HG03045 (cell line): Measurements from ENCODE around the gene PIK3C2G.
"Not testable (repeated sequence)": the region's sequence is repeated elsewhere in the genome, so short reads cannot be mapped to it uniquely, and the experiment has no call there.

Experiments
- ATAC-seq: cut with Tn5 transposase; IDR thresholded peaks from one replicate; pipeline ENCODE4 v1.9.1; 2021; ENCODE audit warnings: mild to moderate bottlenecking, moderate library complexity; ENCODE audit not compliant: unreplicated experiment

PIK3C2G gene

GRCh38 chr12:18629916-18630315 lies 368.6 kb downstream of the PIK3C2G start:
- no peak for ATAC-seq

DNA sequence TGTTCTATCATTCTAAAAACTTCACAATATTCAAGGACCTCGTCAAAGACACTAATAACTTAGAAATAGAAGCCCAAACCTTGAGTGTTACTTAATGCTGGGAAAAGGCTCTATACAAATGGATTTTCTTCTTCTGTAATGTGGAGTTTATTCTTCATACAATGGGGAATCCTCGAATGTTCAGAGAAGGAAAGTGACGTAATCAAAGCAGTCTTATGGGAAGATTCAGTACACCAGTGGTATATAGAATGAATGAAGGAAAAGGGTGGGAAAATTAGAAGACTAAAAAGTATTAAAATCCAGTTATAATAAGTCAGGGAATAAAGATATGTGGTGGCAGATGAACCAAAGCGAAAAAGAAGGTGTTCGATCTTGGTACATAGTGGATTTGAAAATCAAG lies 370.0 kb downstream of the PIK3C2G start:
- no peak for ATAC-seq

DNA sequence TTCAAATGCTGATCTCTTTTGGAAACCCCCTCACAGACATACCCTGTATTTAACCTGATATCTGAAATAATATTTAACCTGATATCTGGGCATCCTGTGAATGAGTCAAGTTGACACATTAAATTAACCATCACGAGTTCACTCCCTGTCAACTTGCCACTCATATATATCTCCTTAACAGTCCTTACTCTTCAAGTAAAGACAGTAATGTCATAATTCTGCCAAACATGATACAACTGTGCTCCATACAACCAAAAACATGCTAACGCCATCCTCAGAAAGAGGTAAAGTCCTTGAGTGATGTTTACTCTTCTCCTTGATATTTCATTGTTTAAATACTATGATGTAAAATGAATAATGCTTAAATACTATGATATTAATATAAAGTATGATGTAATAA lies 371.5 kb downstream of the PIK3C2G start:
- no peak for ATAC-seq

DNA sequence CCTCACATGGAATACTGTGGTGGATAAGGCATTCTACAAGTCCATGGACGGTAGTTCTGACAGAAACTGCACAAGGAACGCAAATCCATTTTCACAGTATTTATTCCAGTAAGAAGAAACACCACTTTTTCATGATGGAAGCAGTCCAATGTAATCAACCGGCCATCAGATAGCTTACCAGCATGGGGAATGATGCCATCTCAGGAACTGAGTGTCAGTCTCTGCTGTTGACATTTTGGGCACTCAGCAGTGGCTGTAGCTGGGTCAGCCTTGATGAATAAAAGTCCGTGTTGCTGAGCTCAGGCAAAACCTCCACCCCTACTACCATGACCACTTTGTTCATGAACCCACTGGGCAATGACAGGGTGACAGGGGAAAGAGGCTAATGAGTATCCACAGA lies 373.1 kb downstream of the PIK3C2G start:
- no peak for ATAC-seq

GRCh38 chr12:18640321-18640955 lies 379.1 kb downstream of the PIK3C2G start:
- no peak for ATAC-seq

DNA sequence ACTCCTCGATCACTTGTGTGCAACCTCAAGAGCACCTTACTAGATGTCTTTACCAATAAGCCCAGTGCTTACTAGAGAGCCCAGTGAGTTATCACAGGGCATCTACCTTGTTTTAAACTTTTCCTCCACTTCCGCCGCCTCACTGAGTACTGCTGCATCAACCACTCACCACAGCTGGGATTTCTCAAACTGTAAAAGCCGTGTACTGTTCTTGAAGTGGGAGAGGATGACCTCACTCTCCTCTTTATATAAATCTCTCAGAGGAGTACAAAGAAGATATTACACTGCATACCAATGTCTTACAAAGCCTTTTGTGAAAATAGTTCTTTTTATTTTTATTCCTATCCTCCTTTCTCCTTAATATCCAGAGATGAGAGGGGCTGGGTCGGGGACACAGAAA lies 382.4 kb downstream of the PIK3C2G start:
- ATAC-seq: no peak

DNA sequence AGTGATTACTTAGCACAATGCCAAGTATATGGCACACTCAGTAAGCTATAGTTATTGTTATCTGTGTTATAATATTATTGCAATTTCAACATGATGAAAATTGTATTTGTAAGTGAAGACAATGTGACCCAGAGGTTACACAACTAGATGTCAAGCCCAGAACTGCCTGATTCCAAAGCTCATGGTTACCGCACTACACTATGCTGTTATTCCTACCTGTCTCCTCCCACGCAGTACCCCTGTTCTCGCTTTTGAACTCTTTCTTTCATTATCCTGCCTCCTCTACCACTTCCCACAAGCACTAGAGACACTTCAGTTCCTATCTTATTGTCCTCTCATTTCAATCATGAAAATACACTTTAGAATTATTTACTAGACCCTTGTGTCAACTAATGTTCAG lies 383.2 kb downstream of the PIK3C2G start:
- ATAC-seq: no peak

DNA sequence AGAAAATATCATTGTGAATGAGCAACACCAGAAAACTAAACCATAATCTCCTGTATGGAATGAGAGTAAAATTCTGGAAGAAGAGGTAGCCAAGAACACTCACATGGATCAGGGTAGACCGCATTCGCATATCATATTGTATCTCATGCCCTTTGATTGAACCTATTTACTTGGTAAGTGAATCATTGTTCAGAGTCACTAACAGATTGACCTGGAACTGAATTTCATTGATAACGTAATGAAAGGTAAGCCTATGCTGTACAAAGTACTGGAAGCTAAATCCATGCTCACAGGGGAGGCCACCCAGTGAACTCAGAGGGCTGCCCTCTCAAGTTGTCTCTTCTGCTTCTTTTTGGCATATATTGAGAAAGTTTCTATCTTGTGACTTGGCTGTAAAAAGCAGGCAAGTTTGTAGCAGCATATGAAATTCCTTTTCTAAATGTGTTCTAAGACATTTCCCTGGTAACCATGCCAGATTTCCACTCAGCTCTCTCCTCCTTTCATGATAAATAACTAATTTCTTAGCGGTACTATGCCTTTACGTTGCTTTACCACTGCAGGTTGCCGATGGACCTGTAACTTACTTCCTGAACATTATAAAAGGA lies 385.1 kb downstream of the PIK3C2G start:
- ATAC-seq: no peak

GRCh38 chr12:18651525-18651924 lies 390.2 kb downstream of the PIK3C2G start:
- no peak for ATAC-seq

DNA sequence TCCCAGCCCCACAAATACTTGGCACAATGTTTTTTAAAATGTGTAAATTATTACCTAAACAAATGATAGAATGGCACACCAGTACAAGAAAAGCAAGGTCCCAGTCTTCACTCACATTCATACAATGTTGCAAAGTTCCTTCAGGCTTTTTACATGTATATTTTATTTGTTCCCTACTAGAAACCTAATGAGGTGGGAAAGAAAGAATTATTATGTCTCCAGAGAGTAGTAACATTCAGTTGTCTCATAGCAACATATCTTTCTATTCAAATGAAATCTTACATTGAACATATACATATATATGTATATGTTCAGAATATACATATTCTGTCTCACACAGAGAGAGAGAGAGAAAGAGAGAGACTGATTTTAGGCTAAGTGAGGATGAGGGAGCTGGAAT lies 391.3 kb downstream of the PIK3C2G start:
- no peak for ATAC-seq

DNA sequence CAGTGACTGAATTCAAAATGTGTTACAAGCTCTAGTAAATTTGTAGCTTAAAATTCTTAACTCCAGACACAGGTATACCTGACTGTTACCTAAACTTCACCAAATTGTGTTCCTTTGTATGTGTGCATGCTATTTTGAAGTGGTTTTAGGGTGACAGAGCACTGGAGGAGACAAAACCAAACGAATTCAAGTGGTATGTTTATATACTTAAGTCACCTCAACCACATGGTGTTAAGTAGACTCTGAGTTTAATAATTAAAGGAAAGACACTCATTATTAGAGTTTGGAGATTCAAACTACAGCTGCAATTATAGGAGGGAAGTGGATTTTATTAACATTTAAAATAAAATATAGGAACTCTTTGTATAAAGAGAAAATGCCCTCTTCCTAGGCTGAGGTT lies 392.1 kb downstream of the PIK3C2G start:
- no peak for ATAC-seq

DNA sequence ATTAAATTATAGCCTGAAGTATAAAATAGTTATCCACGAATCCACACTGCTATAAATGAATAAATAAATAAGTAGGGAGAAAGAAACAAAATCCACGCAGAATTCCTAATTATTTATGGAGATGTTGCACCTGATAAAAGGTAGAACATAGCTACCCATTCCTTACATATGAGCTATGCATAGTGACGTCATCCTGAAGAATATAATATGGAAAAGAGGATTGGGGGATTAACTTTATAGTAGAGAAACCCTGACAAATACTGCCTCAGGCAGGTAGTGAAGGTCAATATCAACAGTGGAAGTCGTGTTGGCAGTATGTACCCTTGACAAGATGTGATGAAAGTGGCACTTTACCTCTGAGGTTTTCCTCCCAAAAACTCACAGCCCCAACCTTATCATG lies 394.0 kb downstream of the PIK3C2G start:
- no peak for ATAC-seq

DNA sequence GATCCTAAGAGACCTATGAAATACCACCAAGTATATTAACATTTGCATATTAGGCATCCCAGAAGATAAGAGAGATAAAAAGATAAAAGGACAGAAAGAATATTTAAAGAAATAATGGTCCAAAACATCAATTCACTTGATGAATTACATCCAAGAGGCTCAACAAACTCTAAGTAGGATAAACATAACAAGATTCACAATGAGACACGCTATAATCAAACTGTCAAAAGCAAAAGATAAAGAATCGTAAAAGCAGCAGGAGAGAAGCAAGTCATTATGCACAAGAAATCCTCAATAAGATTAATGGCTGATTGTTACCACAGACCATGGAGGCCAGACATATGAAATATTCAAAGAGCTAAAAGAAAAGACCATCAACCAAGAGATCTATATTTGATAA lies 396.9 kb downstream of the PIK3C2G start:
- ATAC-seq: no peak

GRCh38 chr12:18658829-18659228 lies 397.5 kb downstream of the PIK3C2G start:
- no peak for ATAC-seq

DNA sequence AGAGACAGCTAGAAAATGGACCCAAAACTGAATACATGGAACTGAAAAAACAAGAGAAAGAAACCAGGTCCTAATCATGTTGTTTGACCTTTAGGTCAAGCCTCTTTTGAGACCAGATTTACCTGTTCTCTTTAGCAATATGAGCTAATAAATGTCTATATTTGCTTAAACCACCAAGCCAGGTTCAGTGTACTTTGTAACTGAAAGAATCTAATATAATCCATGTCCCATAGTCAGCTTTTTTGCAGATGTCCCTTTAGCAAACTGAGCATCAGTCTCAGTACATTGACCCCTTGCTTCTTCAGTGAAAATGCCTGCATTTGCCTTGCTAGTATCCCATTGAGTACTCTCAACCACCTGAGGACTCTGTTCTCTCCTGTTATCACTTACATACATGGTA lies 414.8 kb downstream of the PIK3C2G start:
- ATAC-seq: no peak

- no peak for ATAC-seq
Observed at GRCh38 chr12:18676996-18677588, 415.8 kb downstream of the PIK3C2G start.

DNA sequence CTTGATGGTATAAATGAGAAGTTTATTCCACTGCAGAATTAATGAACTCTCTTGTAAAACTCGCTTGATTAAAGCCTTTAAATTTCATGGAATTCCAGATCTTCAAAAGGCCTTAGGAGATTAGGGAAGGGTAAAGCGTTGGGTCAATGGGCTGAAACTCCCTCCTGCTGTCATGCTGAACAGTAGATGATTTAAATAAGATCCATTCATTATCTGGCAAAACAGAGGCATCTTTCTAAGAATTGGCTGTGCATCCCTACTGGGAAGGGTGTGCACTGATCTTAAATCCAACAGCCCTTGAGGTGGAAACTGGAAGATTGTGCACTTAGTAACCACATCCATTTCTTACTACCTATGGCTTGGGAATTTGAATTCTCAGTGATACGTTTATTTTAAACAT lies 420.5 kb downstream of the PIK3C2G start:
- no peak for ATAC-seq

- ATAC-seq: no peak
Observed at GRCh38 chr12:18683327-18684013, 422.2 kb downstream of the PIK3C2G start.

DNA sequence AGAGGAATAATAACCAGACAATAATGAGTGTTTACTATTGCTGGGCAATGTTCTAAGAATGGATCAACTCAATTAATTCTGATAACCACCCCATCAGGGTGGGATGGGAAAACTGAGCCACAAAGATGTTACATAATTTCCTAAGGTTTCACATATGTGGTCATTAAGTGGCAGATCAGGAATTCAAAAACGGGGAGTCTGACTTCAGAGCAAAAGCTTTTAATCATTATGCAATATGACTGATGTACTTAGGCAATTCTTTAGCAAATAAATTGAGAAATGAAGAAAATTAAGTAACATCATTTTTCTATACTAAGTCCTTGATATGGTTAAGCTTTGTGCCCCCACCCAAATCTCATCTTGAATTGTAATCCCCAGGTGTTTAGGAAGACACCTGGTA lies 423.1 kb downstream of the PIK3C2G start:
- ATAC-seq: no peak

DNA sequence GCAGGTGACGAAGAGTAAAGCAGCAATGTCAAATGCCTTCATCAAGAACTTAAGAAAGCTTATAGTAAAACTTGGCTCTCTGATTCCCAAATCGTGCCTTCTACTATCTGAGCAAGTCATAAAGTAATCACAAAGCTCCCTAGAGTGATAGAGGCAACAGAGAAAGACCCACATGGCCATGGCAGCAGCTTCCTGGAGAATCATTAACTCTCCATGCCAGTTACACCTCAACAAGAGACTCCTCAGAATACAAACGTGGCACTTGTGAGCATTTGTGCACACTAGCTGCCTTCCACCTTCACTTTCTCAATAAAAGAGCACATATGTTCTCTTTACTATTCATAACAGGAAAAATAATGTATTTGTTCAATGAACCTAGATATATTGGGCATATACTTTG lies 428.5 kb downstream of the PIK3C2G start:
- ATAC-seq: no peak

- no peak for ATAC-seq
Observed at GRCh38 chr12:18690653-18691052, 429.3 kb downstream of the PIK3C2G start.

DNA sequence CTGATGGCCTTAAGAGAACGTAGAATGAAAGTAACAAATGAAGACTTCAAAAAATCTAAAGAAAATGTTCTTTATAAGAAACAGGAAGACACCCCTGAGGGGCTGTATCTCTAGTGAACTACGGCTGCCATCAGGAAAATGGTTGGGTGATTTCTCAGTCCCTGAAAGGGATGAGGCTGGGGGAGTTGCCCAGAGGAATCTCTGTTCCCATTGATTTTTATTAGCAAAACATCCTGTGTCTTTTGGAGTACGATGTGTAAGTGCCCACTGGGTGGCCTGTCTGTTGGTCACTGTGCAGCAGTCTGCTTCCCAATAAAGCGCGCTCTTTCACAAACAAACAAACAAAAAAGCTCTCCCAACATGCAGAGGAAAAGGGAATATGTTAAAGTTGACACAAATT lies 432.7 kb downstream of the PIK3C2G start:
- ATAC-seq: not testable (repeated sequence)
